SK-N-MC (cell line): ENCODE data around the gene HBEGF.

Experiments used
- EZH2 ChIP-seq: fragments of 200-600 bp; sonication (generic); IDR thresholded peaks from one replicate; pipeline ENCODE4 v1.6.1; 2017; ENCODE audit warnings: antibody characterized with exemption
- POLR2AphosphoS5 ChIP-seq: IDR thresholded peaks from 2 replicates; pipeline ENCODE4 v1.6.1; 2012; ENCODE audit warnings: mild to moderate bottlenecking, low read depth, low read length, borderline replicate concordance

DNA sequence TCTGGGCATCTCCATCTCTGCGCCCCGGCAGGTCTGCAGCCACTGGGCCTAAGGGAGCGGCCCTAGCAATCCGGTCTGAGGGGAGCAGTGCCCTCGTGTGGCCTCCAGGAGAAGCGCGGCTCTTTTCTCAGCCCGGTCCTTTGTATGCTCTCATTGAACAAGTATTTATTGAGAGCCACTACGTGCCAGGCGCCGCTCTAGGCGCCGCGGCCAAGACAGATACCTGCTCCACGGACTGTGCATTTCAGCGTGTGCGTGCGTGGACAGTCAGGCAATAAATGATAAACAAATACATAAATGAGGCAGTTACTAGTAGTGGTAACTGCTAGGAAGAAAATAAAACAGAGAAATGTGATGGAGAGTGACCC, 11.3 kb upstream of the HBEGF start:
- TF ChIP-seq EZH2, result no peak
- no peak for TF ChIP-seq POLR2AphosphoS5
